CD4-positive, CD25-positive, alpha-beta regulatory T cell (primary cell): ENCODE data around the gene BCCIP. TPM values are rescaled to one million over a fixed set of nuclear protein-coding genes. Genes with fewer than 3 reads are reported as not detected.

Experiments used
- ATAC-seq, 2 donors: fragments of 150-1000 bp; cut with Tn5 transposase; one replicate each; pipeline ENCODE4 v1.10.0; 2021; ENCODE audit warnings: low read depth in 2 of 2, moderate number of reproducible peaks in 2 of 2, moderate library complexity in 1 of 2
- DNase-seq, 3 donors: peaks; one replicate each; pipeline versions ENCODE4 v3.0.0 to v3.0.0-alpha.2; 2012 to 2022; ENCODE audit warnings: mixed read lengths in 1 of 3
- H3K27ac ChIP-seq: one replicate; pipeline ENCODE4 v1.7.0; 2013; ENCODE audit warnings: mild to moderate bottlenecking, low read length; ENCODE audit not compliant: insufficient read depth, poor library complexity, severe bottlenecking
- H3K27me3 ChIP-seq: one replicate; pipeline ENCODE4 v1.7.0; 2013; ENCODE audit warnings: low read length; ENCODE audit not compliant: control insufficient read depth, insufficient read depth
- H3K36me3 ChIP-seq: one replicate; pipeline ENCODE4 v1.7.0; 2013; ENCODE audit warnings: mild to moderate bottlenecking, low read length, moderate library complexity; ENCODE audit not compliant: control insufficient read depth, insufficient read depth
- H3K4me1 ChIP-seq: 2 replicates; pipeline ENCODE4 v1.7.0; 2013; ENCODE audit warnings: mild to moderate bottlenecking, low read length; ENCODE audit not compliant: insufficient read depth, control insufficient read depth, poor library complexity, severe bottlenecking
- H3K4me3 ChIP-seq: one replicate; pipeline ENCODE4 v1.7.0; 2013; ENCODE audit warnings: low read depth, mild to moderate bottlenecking, low read length, moderate library complexity
- H3K9me3 ChIP-seq, 2 experiments: 1 replicate in 1 of 2; 2 replicates in 1 of 2; pipeline ENCODE4 v1.7.0; 2013; ENCODE audit warnings: low read length in 2 of 2, mild to moderate bottlenecking in 1 of 2, moderate library complexity in 1 of 2; ENCODE audit not compliant: control insufficient read depth in 2 of 2
- H3K27ac Mint-ChIP-seq, 3 donors: one replicate each; pipeline ENCODE4 v1.8.0; 2020 to 2022; ENCODE audit warnings: mild to moderate bottlenecking in 3 of 3, mixed read lengths in 3 of 3, moderate library complexity in 2 of 3
- H3K27me3 Mint-ChIP-seq: one replicate; pipeline ENCODE4 v1.8.0; 2022; ENCODE audit warnings: mild to moderate bottlenecking, mixed read lengths
- H3K36me3 Mint-ChIP-seq: one replicate; pipeline ENCODE4 v1.8.0; 2020; ENCODE audit warnings: mixed read lengths
- H3K4me1 Mint-ChIP-seq, 4 donors: one replicate each; pipeline ENCODE4 v1.8.0; 2020 to 2022; ENCODE audit warnings: mixed read lengths in 4 of 4, mild to moderate bottlenecking in 1 of 4
- H3K4me3 Mint-ChIP-seq, 4 donors: one replicate each; pipeline ENCODE4 v1.8.0; 2020 to 2022; ENCODE audit warnings: mild to moderate bottlenecking in 4 of 4, mixed read lengths in 4 of 4, moderate library complexity in 3 of 4
- H3K9me3 Mint-ChIP-seq, 7 donors: one replicate each; pipeline ENCODE4 v1.8.0; 2020 to 2022; ENCODE audit warnings: mixed read lengths in 7 of 7, mild to moderate bottlenecking in 3 of 7, moderate library complexity in 2 of 7
- polyA plus RNA-seq, 4 donors: library from polyadenylated mRNA; unstranded; fragments of 300-500 nt; fragmentation: Illumina TruSeq; gene quantifications; one replicate each; pipeline ENCODE4 v1.2.3, GENCODE V29; 2021
- total RNA-seq: library from RNA; stranded (reverse); gene quantifications from one replicate; pipeline ENCODE4 v1.2.3, GENCODE V29; 2022

BCCIP gene
- total and polyA plus RNA-seq, 5 donors from 2014 or later: 34.0 to 89.9 (median 76.6) TPM

DNA sequence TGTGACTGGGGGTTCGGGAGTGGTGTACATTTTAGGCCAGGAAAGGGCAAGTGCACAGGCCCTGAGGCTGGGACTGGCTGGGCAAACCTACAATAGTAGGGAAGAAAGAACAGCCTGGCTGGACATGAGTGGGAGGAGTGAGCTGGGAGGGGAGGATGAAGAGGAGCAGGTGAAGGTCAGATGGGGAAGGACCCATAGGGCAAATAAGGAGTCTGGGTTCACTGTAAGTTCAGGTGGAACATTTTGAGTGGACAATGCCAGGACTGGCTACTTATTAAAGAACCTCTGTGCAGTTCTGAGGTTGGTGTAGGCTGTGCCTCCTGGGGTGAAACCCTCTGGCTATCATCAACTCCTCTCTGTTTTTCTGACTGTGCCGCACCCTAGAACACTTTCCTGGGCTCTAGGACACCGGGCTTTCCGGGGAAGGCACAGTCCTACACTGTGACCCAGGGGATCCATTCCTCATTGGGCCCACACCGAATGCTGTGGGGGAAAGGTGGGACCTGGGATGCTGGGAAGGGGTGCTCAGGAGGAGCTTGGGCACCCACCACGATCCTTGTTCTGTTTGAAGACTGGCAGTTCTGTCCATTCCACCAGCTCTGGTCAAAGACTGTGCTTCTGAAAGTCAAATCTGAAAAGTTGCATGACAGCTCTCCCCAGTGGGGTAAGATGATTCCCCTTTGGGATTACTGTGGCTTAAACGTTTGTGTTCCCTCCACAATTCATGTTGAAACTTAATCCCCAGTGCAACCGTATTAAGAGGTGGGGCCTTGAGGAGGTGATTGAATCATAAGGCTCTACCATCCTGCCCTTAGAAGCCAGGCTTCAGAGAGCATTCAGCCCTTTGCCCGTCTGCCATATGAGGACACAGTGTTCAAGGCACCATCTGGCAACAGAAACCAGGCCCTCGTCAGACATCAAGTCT, 43.7 kb upstream of the BCCIP start:
- no peaks in the 10 kb centered on the region for H3K9me3 ChIP-seq
- no peak for DNase-seq
- no peaks in the 10 kb centered on the region for H3K27me3 ChIP-seq
- Mint-ChIP-seq H3K4me3 (no peak overlapping the region), H3K9me3 (no peaks in the 10 kb centered on the region), H3K27ac (peak overlapping the region in 1 of 3 donors; percentile 59), H3K36me3 (no peaks in the 10 kb centered on the region), H3K27me3 (no peaks in the 10 kb centered on the region), H3K4me1 (peaks cover 0 to 5% (median 0%) of the 10 kb centered on the region in 4 donors)
- no peak overlapping the region for H3K27ac ChIP-seq
- H3K4me3 ChIP-seq: no peak overlapping the region
- no peak for ATAC-seq
- no peaks in the 10 kb centered on the region for H3K36me3 ChIP-seq
- H3K4me1 ChIP-seq: no peaks in the 10 kb centered on the region

DNA sequence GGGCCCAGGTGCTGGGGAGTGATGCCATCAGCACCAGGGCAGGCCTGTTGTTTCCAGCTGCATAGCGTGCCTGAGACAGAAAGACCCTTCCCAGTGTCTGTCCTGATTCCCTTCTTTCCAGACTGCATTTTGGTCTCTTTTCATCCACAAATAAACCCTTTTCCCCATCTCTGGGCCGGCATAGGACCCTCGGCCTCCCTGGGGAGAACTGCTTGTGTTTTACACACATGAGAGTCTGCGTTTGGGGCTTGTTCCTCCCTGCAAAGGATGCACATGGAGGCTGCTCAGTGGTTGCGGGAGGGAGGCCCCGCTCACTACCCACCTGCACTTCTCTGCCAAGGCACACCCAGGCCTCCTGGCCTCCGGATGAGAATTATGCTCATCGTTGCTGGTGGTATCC, 42.0 kb upstream of the BCCIP start:
- DNase-seq (no peak), ATAC-seq (no peak)
- peaks cover 0 to 5% (median 1%) of the 10 kb centered on the region in 4 donors for H3K4me1 Mint-ChIP-seq
- no peaks in the 10 kb centered on the region for H3K36me3 ChIP-seq
- peaks cover 4% of the 10 kb centered on the region for H3K36me3 Mint-ChIP-seq
- no peak overlapping the region for H3K4me3 Mint-ChIP-seq
- H3K27ac ChIP-seq: no peak overlapping the region
- H3K27ac Mint-ChIP-seq: no peak overlapping the region
- H3K4me1 ChIP-seq: no peaks in the 10 kb centered on the region
- H3K27me3 Mint-ChIP-seq: no peaks in the 10 kb centered on the region
- H3K4me3 ChIP-seq: no peak overlapping the region
- no peaks in the 10 kb centered on the region for H3K9me3 ChIP-seq
- H3K9me3 Mint-ChIP-seq: no peaks in the 10 kb centered on the region
- H3K27me3 ChIP-seq: no peaks in the 10 kb centered on the region

DNA sequence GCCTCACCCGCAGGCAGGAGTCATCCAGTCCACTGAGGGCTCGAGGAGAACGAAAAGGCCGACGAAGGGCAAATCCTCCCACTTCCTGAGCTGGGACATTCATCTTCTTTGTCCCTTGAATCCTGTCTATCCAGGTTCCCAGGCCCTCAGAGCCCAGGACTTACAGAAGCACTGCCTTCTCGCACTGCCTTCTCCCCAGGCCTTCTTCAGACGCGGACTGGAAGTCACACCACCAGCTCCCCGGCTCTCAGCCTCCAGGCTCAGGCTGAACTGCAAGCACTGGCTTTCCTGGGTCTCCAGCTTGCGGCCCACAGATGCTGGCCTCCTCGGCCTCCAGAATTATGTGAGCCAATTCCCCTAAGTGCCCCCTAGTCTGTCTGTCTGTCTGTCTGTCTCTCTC, 41.3 kb upstream of the BCCIP start:
- Histone ChIP-seq H3K4me1 (no peaks in the 10 kb centered on the region), H3K36me3 (no peaks in the 10 kb centered on the region), H3K4me3 (no peak overlapping the region), H3K27me3 (no peaks in the 10 kb centered on the region), H3K27ac (no peak overlapping the region), H3K9me3 (no peaks in the 10 kb centered on the region)
- Mint-ChIP-seq H3K27ac (no peak overlapping the region), H3K4me1 (peaks cover 0 to 10% (median 2%) of the 10 kb centered on the region in 4 donors), H3K27me3 (no peaks in the 10 kb centered on the region), H3K9me3 (no peaks in the 10 kb centered on the region), H3K36me3 (peaks cover 8% of the 10 kb centered on the region), H3K4me3 (no peak overlapping the region)
- ATAC-seq (no peak), DNase-seq (no peak)

GRCh38 chr10:125782616-125783015, 40.7 kb upstream of the BCCIP start:
- H3K4me1 ChIP-seq: peaks cover 3% of the 10 kb centered on the region
- no peaks in the 10 kb centered on the region for H3K27me3 Mint-ChIP-seq
- H3K4me3 Mint-ChIP-seq: no peak overlapping the region
- H3K27ac Mint-ChIP-seq: no peak overlapping the region
- H3K9me3 ChIP-seq: no peaks in the 10 kb centered on the region
- no peak overlapping the region for H3K27ac ChIP-seq
- H3K36me3 ChIP-seq: no peaks in the 10 kb centered on the region
- DNase-seq: no peak
- no peaks in the 10 kb centered on the region for H3K9me3 Mint-ChIP-seq
- H3K27me3 ChIP-seq: no peaks in the 10 kb centered on the region
- H3K36me3 Mint-ChIP-seq: peaks cover 8% of the 10 kb centered on the region
- ATAC-seq: no peak
- peaks cover 0 to 15% (median 7%) of the 10 kb centered on the region in 4 donors for H3K4me1 Mint-ChIP-seq
- H3K4me3 ChIP-seq: no peak overlapping the region

- ATAC-seq (no peak), DNase-seq (no peak)
- Histone ChIP-seq H3K9me3 (no peaks in the 10 kb centered on the region), H3K4me1 (peaks cover 11% of the 10 kb centered on the region), H3K27ac (no peak overlapping the region), H3K36me3 (no peaks in the 10 kb centered on the region), H3K27me3 (no peaks in the 10 kb centered on the region), H3K4me3 (no peak overlapping the region)
- H3K36me3 Mint-ChIP-seq: peaks cover 8% of the 10 kb centered on the region
- H3K9me3 Mint-ChIP-seq: no peaks in the 10 kb centered on the region
- H3K4me1 Mint-ChIP-seq: peaks cover 0 to 19% (median 15%) of the 10 kb centered on the region in 4 donors
- H3K27ac Mint-ChIP-seq: no peak overlapping the region
- H3K4me3 Mint-ChIP-seq: no peak overlapping the region
- no peaks in the 10 kb centered on the region for H3K27me3 Mint-ChIP-seq
Measured at GRCh38 chr10:125783408-125783807, 39.9 kb upstream of the BCCIP start.

GRCh38 chr10:125783957-125784356, 39.4 kb upstream of the BCCIP start:
- H3K4me3 Mint-ChIP-seq: no peak overlapping the region
- peaks cover 0 to 23% (median 19%) of the 10 kb centered on the region in 4 donors for H3K4me1 Mint-ChIP-seq
- Histone ChIP-seq H3K9me3 (no peaks in the 10 kb centered on the region), H3K27ac (no peak overlapping the region), H3K36me3 (no peaks in the 10 kb centered on the region), H3K27me3 (no peaks in the 10 kb centered on the region), H3K4me1 (peaks cover 14% of the 10 kb centered on the region), H3K4me3 (no peak overlapping the region)
- ATAC-seq (no peak), DNase-seq (peak in 1 of 3 donors; percentile 32)
- no peak overlapping the region for H3K27ac Mint-ChIP-seq
- H3K27me3 Mint-ChIP-seq: no peaks in the 10 kb centered on the region
- H3K36me3 Mint-ChIP-seq: peaks cover 8% of the 10 kb centered on the region
- no peaks in the 10 kb centered on the region for H3K9me3 Mint-ChIP-seq

DNA sequence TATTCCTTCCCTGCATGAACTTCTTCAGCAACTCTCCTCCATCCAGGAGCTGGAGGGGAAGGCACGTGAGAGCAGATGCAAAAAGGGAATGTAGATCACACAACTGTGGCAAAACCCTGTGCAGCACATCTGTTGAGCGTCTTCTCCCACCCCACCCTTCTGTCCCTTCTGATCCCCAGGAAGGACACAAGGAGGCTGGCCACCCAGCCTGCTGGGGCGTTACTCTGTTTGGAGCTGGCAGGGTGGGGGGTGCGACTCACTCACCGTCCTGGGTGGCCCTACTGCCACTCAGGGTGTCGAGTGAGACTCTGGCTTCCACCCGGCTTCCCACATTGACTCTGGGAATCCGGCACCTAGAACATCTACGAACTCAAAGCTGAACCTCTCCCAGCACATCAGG, 37.6 kb upstream of the BCCIP start:
- no peaks in the 10 kb centered on the region for H3K9me3 ChIP-seq
- ATAC-seq: no peak
- no peak overlapping the region for H3K27ac ChIP-seq
- no peaks in the 10 kb centered on the region for H3K27me3 ChIP-seq
- Mint-ChIP-seq H3K27ac (no peak overlapping the region), H3K4me3 (no peak overlapping the region), H3K27me3 (no peaks in the 10 kb centered on the region), H3K9me3 (no peaks in the 10 kb centered on the region), H3K4me1 (peaks cover 3 to 28% (median 23%) of the 10 kb centered on the region in 4 donors), H3K36me3 (peaks cover 11% of the 10 kb centered on the region)
- DNase-seq: no peak
- no peak overlapping the region for H3K4me3 ChIP-seq
- peaks cover 14% of the 10 kb centered on the region for H3K4me1 ChIP-seq
- H3K36me3 ChIP-seq: peaks cover 3% of the 10 kb centered on the region
